Measurements from ENCODE around the gene PDE2A. TPM values are rescaled to one million over a fixed set of nuclear protein-coding genes. Genes with fewer than 3 reads are reported as not detected.
"Not testable (repeated sequence)": the region's sequence is repeated elsewhere in the genome, so short reads cannot be mapped to it uniquely, and the experiment has no call there.

PDE2A gene
- total RNA-seq, 4 donors from 2014 or later: 13.4 to 26.6 (median 21.9) TPM

DNA sequence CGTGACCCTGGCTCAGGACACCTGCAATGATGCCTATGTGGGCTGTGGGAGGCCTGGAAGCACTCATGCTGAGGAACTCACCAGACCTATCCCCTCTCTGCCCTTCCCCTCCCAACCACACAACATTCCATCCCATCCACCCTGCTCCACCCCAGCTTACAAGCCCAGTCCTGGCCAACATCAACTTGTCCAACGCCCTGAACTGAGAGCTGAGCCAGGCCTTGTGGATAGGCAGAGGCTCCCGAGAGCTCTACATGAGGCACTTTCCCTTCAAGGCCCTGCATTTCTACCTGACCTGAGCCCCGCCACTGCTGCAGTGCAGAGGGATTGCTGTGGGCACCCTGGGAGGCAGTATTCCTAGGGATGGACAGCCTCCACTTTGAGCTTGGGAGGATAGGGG, 112.4 kb downstream of the PDE2A start:
- intact Hi-C loops (cut with DNase I; ENCODE audit: low total_unique reads) (no loop called here), in situ Hi-C loops (cut with MboI; ENCODE audit: low sequenced_read_pairs in 4 of 4) (no loop called here)
- DNase-seq: no peak
- no peaks in the 10 kb centered on the region for H3K36me3 ChIP-seq
- TF ChIP-seq, protein P1, sequence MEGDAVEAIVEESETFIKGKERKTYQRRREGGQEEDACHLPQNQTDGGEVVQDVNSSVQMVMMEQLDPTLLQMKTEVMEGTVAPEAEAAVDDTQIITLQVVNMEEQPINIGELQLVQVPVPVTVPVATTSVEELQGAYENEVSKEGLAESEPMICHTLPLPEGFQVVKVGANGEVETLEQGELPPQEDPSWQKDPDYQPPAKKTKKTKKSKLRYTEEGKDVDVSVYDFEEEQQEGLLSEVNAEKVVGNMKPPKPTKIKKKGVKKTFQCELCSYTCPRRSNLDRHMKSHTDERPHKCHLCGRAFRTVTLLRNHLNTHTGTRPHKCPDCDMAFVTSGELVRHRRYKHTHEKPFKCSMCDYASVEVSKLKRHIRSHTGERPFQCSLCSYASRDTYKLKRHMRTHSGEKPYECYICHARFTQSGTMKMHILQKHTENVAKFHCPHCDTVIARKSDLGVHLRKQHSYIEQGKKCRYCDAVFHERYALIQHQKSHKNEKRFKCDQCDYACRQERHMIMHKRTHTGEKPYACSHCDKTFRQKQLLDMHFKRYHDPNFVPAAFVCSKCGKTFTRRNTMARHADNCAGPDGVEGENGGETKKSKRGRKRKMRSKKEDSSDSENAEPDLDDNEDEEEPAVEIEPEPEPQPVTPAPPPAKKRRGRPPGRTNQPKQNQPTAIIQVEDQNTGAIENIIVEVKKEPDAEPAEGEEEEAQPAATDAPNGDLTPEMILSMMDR (IDR thresholded peaks at IDR 0.05 in 4 of 5, conservative IDR thresholded peaks at IDR 0.05 in 1 of 5): no peak
- no peak for TF ChIP-seq POLR2A (IDR thresholded peaks at IDR 0.05)
- H3K4me1 ChIP-seq: no peaks in the 10 kb centered on the region
- H3K9me3 ChIP-seq: no peaks in the 10 kb centered on the region
- H3K27ac ChIP-seq: no peak overlapping the region
- H3K4me3 ChIP-seq: no peak overlapping the region
- no peak for ATAC-seq
- H3K27me3 ChIP-seq: no peaks in the 10 kb centered on the region

DNA sequence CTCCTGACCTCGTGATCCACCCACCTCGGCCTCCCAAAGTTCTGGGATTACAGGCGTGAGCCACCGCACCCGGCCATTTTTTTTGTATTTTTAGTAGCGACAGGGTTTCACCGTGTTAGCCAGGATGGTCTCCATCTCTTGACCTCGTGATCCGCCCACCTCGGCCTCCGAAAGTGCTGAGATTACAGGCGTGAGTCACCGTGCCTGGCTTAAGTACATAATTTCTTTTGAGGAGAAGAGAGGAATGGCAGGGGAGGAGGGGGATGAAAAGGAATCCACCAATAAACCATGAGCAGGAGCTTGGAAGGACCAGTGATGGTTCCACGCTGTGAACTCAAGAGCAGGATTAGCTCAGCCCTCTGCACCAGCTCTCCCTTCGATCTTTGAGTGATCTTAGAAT, 113.4 kb downstream of the PDE2A start:
- intact Hi-C loops (cut with DNase I; ENCODE audit: low total_unique reads); H3K4me3 ChIP-seq; in situ Hi-C loops (cut with MboI; ENCODE audit: low sequenced_read_pairs in 4 of 4); H3K4me1 ChIP-seq; H3K9me3 ChIP-seq; H3K36me3 ChIP-seq; ATAC-seq; H3K27ac ChIP-seq; DNase-seq; H3K27me3 ChIP-seq: not testable (repeated sequence)

DNA sequence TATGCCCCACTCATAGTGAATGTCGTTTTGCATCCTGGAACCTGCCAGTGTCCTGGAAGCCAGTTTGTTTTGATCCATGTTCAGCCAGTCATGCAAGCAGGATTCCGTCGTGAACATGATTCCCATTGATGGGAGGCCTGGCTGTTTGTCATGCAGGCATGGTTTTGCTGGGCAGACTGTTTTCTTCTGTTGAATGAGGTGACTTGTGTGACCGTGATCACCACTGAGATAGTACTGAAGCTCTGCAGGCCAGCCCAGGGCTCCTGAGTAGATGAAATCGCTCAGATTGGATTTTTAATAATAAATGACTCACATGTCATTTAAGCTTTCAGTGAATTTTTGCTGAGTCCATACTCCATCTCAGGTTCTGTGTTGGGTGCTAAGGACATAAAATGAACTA, 117.8 kb downstream of the PDE2A start:
- TF ChIP-seq, protein P1 (IDR thresholded peaks at IDR 0.05 in 4 of 5, conservative IDR thresholded peaks at IDR 0.05 in 1 of 5): no peak
- TF ChIP-seq POLR2A (IDR thresholded peaks at IDR 0.05): no peak
- no peaks in the 10 kb centered on the region for H3K4me1 ChIP-seq
- no peaks in the 10 kb centered on the region for H3K36me3 ChIP-seq
- DNase-seq (no peak), ATAC-seq (no peak)
- H3K27ac ChIP-seq: no peak overlapping the region
- no peaks in the 10 kb centered on the region for H3K27me3 ChIP-seq
- no peak overlapping the region for H3K4me3 ChIP-seq
- intact Hi-C loops (cut with DNase I; ENCODE audit: low total_unique reads) (no loop called here), in situ Hi-C loops (cut with MboI; ENCODE audit: low sequenced_read_pairs in 4 of 4) (no loop called here)
- no peaks in the 10 kb centered on the region for H3K9me3 ChIP-seq

DNA sequence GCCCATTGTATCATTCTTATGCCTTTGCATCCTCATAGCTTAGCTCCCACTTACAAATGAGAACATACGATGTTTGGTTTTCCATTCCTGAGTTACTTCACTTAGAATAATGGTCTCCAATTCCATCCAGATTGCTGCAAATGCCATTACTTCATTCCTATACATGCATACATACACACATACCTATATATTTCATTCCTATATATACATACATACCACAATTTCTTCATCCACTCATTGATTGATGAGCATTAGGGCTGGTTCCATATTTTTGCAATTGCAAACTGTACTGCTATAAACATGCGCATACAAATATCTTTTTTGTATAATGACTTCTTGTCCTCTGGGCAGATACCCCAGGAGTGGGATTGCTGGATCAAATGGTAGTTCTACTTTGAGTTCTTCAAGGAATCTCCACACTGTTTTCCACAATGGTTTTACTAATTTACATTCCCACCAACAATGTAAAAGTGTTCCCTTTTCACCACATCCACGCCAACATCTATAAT, 119.2 kb downstream of the PDE2A start:
- H3K9me3 ChIP-seq; ATAC-seq; H3K36me3 ChIP-seq; H3K27ac ChIP-seq; H3K27me3 ChIP-seq; intact Hi-C loops (cut with DNase I; ENCODE audit: low total_unique reads); in situ Hi-C loops (cut with MboI; ENCODE audit: low sequenced_read_pairs in 4 of 4); H3K4me1 ChIP-seq; DNase-seq; H3K4me3 ChIP-seq: not testable (repeated sequence)

DNA sequence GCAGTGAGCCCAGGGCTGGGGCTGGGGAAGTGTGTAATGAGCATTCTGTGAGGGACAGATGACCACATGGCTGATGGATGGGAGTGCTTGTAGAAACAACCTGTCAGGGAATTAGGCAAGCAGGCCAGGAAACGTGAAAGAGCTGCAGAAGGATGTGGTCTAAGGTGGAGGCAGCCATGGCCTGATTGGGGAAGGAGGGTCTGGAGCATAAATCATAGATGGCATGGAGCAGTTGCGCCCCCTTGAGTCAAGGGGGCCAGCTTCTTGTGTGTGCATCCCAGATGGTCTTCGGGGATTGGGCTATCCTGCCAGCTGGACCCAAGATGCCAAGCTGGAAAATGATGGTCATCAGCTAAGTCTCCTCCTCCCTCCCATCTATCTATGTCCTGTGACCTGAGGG, 120.5 kb downstream of the PDE2A start:
- Histone ChIP-seq H3K36me3 (no peaks in the 10 kb centered on the region), H3K27ac (no peak overlapping the region), H3K9me3 (no peaks in the 10 kb centered on the region), H3K4me3 (no peak overlapping the region), H3K4me1 (peaks cover 0 to 4% of the 10 kb centered on the region in 2 donors), H3K27me3 (no peaks in the 10 kb centered on the region)
- ATAC-seq (no peak), DNase-seq (no peak)
- intact Hi-C loops (cut with DNase I; ENCODE audit: low total_unique reads) (no loop called here), in situ Hi-C loops (cut with MboI; ENCODE audit: low sequenced_read_pairs in 4 of 4) (no loop called here)
- TF ChIP-seq, protein P1 (IDR thresholded peaks at IDR 0.05 in 4 of 5, conservative IDR thresholded peaks at IDR 0.05 in 1 of 5): no peak
- no peak for TF ChIP-seq POLR2A (IDR thresholded peaks at IDR 0.05)

DNA sequence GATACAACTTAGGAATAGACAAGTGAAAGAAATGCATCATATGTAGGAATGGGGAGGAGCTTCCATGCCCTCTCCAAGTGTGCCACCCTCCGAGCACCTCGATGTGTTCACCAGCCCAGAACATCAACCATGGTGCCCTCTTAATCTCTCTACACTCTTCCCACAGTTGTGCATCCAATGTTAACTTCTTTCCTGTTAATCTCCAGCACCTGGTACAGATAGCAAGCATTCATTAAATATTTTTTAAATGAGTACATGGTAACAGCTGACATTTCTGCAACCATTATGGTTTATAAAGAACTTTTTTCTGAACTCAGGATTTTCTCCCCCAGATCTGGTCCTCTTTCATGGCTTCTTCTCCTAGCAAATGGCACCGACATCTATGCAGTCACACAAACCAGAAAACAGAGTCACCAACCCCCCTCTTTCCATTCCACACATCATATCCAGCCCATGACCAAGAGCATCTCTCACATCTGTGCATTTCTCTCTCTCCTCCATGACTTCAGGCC, 121.8 kb downstream of the PDE2A start:
- Histone ChIP-seq H3K9me3 (no peaks in the 10 kb centered on the region), H3K4me3 (no peak overlapping the region), H3K36me3 (no peaks in the 10 kb centered on the region), H3K27ac (no peak overlapping the region), H3K27me3 (no peaks in the 10 kb centered on the region), H3K4me1 (peaks cover 0 to 11% of the 10 kb centered on the region in 2 donors)
- in situ Hi-C loops (cut with MboI; ENCODE audit: low sequenced_read_pairs in 4 of 4): no loop called here
- TF ChIP-seq POLR2A (IDR thresholded peaks at IDR 0.05): no peak
- TF ChIP-seq, protein P1 (IDR thresholded peaks at IDR 0.05 in 4 of 5, conservative IDR thresholded peaks at IDR 0.05 in 1 of 5): no peak
- intact Hi-C loops (cut with DNase I; ENCODE audit: low total_unique reads): no loop called here
- DNase-seq (no peak), ATAC-seq (no peak)

Data from gastrocnemius medialis (tissue), 4 donors.